AG04450 (cell line): ENCODE results near the gene KCTD8. TPM values are rescaled to one million over a fixed set of nuclear protein-coding genes. Genes with fewer than 3 reads are reported as not detected.

Source experiments
- CTCF ChIA-PET: fragments of 300-600, 350-600 bp; formaldehyde crosslinking; extraction: SDS; loops from one replicate; lab custom pipeline; 2022; ENCODE audit warnings: antibody characterized with exemption, inconsistent platforms; lab: Charles Lee
- POLR2A ChIA-PET: fragments of 350-600 bp; formaldehyde crosslinking; extraction: SDS; loops from one replicate; lab custom pipeline; 2021; ENCODE audit warnings: antibody characterized with exemption, inconsistent platforms; lab: Yijun Ruan, JAX
- DNase-seq: peaks from one replicate; pipeline ENCODE4 v3.0.0-alpha.2; 2011; ENCODE audit warnings: low read depth, low spot score
- H3K27ac ChIP-seq: one replicate; pipeline ENCODE4 v1.5.1; 2012; ENCODE audit warnings: low read depth, low read length, control low read depth
- H3K27me3 ChIP-seq: one replicate; pipeline ENCODE4 v1.6.0; 2012; ENCODE audit warnings: low read length; ENCODE audit not compliant: control insufficient read depth, insufficient read depth
- H3K4me3 ChIP-seq: 2 replicates; pipeline ENCODE4 v1.5.1; 2011; ENCODE audit warnings: mild to moderate bottlenecking, low read depth, low read length, control low read depth
- H3K9me3 ChIP-seq: 2 replicates; pipeline ENCODE4 v1.5.1; 2012; ENCODE audit warnings: low read length; ENCODE audit not compliant: control insufficient read depth, insufficient read depth
- CTCF ChIP-seq: IDR thresholded peaks from 2 replicates; pipeline ENCODE4 v1.5.1; 2011; ENCODE audit warnings: low read depth, low read length, control low read depth, inconsistent platforms
- polyA plus RNA-seq: library from polyadenylated mRNA; depleted of rRNA; stranded (reverse); fragments of >200 nt; gene quantifications from 2 replicates; pipeline ENCODE4 v1.2.3, GENCODE V29; 2011; rRNA removed

The KCTD8 gene
- polyA plus RNA-seq, 1 experiment, result 0.05 TPM

- ChIA-PET CTCF (no interaction called here), POLR2A (no interaction called here)
- no peak overlapping the region for H3K27ac ChIP-seq
- H3K4me3 ChIP-seq, result no peak overlapping the region
- no peaks in the 10 kb centered on the region for H3K27me3 ChIP-seq
- no peak for DNase-seq
- no peak for TF ChIP-seq CTCF
- no peaks in the 10 kb centered on the region; the same call in 1 of the 2 replicates for H3K9me3 ChIP-seq
Measured at GRCh38 chr4:44149282-44149681, 299.3 kb downstream of the KCTD8 start.

- CTCF ChIA-PET, result no interaction called here
- Histone ChIP-seq H3K27me3 (no peaks in the 10 kb centered on the region), H3K9me3 (no peaks in the 10 kb centered on the region; the same call in 1 of the 2 replicates), H3K4me3 (no peak overlapping the region), H3K27ac (no peak overlapping the region)
- no peak for TF ChIP-seq CTCF
- no peak for DNase-seq
- POLR2A ChIA-PET, result no interaction called here
Measured at GRCh38 chr4:44147571-44148075, 301.0 kb downstream of the KCTD8 start.

GRCh38 chr4:44146516-44146915 is 302.1 kb downstream of the KCTD8 start:
- Histone ChIP-seq H3K27me3 (no peaks in the 10 kb centered on the region), H3K4me3 (no peak overlapping the region), H3K27ac (no peak overlapping the region), H3K9me3 (no peaks in the 10 kb centered on the region; the same call in 1 of the 2 replicates)
- ChIA-PET POLR2A (no interaction called here), CTCF (no interaction called here)
- no peak for TF ChIP-seq CTCF
- no peak for DNase-seq

GRCh38 chr4:44145868-44146267 is 302.7 kb downstream of the KCTD8 start:
- no peak for TF ChIP-seq CTCF
- DNase-seq, result no peak
- no peaks in the 10 kb centered on the region for H3K27me3 ChIP-seq
- ChIA-PET POLR2A (no interaction called here), CTCF (no interaction called here)
- H3K9me3 ChIP-seq, result no peaks in the 10 kb centered on the region; the same call in 1 of the 2 replicates
- no peak overlapping the region for H3K4me3 ChIP-seq
- H3K27ac ChIP-seq, result no peak overlapping the region

GRCh38 chr4:44132526-44132925 is 316.1 kb downstream of the KCTD8 start:
- TF ChIP-seq CTCF, result no peak
- Histone ChIP-seq H3K27me3 (no peaks in the 10 kb centered on the region), H3K27ac (no peak overlapping the region), H3K4me3 (no peak overlapping the region), H3K9me3 (no peaks in the 10 kb centered on the region; the same call in 1 of the 2 replicates)
- ChIA-PET CTCF (no interaction called here), POLR2A (no interaction called here)
- no peak for DNase-seq

Other genes with a start within 250 kb of the KCTD8 start
- not detected in 2 replicates for gene YIPF7, start 202.8 kb upstream of the KCTD8 start, polyA plus RNA-seq
- 14.7 and 23.1 TPM in 2 replicates for gene GUF1, start 229.6 kb upstream of the KCTD8 start, polyA plus RNA-seq